Esophagus muscularis mucosa (tissue), 4 donors: ENCODE data around the gene CSNK2A3. TPM values are rescaled to one million over a fixed set of nuclear protein-coding genes. Genes with fewer than 3 reads are reported as not detected.

Experiments used
- DNase-seq: peaks from one replicate; pipeline ENCODE4 v3.0.0-alpha.2; 2017; ENCODE audit errors: extremely low spot score
- H3K27ac ChIP-seq, 4 donors: fragments of 200-600 bp; sonication (generic); replicated peaks in 1 of 4; 1 replicate in 3 of 4; 2 replicates in 1 of 4; pipeline ENCODE4 v1.5.1; 2016 to 2019; ENCODE audit warnings: mild to moderate bottlenecking in 1 of 4
- H3K27me3 ChIP-seq, 4 donors: fragments of 200-600 bp; sonication (generic); one replicate each; pipeline versions ENCODE4 v1.5.1 to v1.6.0; 2016 to 2019
- H3K36me3 ChIP-seq, 4 donors: fragments of 200-600 bp; sonication (generic); one replicate each; pipeline ENCODE4 v1.5.1; 2016 to 2019
- H3K4me1 ChIP-seq, 4 donors: fragments of 200-600 bp; sonication (generic); one replicate each; pipeline ENCODE4 v1.5.1; 2016 to 2019
- H3K4me3 ChIP-seq, 4 donors: fragments of 200-600 bp; sonication (generic); 1 replicate in 2 of 4; 2 replicates in 2 of 4; pipeline ENCODE4 v1.5.1; 2016 to 2019; ENCODE audit warnings: mild to moderate bottlenecking in 4 of 4, moderate library complexity in 1 of 4
- H3K9me3 ChIP-seq, 4 donors: fragments of 200-600 bp; sonication (generic); 1 replicate in 3 of 4; 2 replicates in 1 of 4; pipeline ENCODE4 v1.5.1; 2016 to 2019
- EP300 ChIP-seq: sonication (generic); formaldehyde crosslinking; IDR thresholded peaks from one replicate; pipeline ENCODE4 v1.6.1; 2017; ENCODE audit warnings: antibody characterized with exemption
- POLR2A ChIP-seq: fragments of 450-650 bp; IDR thresholded peaks from one replicate; pipeline ENCODE4 v1.6.1; 2017; ENCODE audit warnings: antibody characterized with exemption, moderate library complexity, mild to moderate bottlenecking, low read depth
- POLR2AphosphoS5 ChIP-seq, 2 donors: sonication (generic); formaldehyde crosslinking; IDR thresholded peaks; one replicate each; pipeline ENCODE4 v1.6.1; 2017; ENCODE audit warnings: antibody characterized with exemption in 2 of 2
- WGBS: methylation state at CpG from one replicate; pipeline ENCODE4 v1.1.5; 2018; 5-methylcytosine and 5-hydroxymethylcytosine counted together
- intact Hi-C: fragments of 100-400 bp; cut with DNase I; formaldehyde crosslinking; loops from one replicate; pipeline ENCODE4 v1.15.1; 2023
- total RNA-seq, 4 donors: library from RNA; depleted of rRNA; stranded (reverse); fragments of >200 nt; gene quantifications; one replicate each; pipeline versions ENCODE4 v1.1.0 to v1.2.1, GENCODE V29; 2016
- TF ChIP-seq, protein P1 (sequence below), 3 experiments: fragments of 200-600 bp in 2 of 3; fragments of 450-650 bp in 1 of 3; sonication (generic) in 2 of 3; IDR thresholded peaks; one replicate each; pipeline ENCODE4 v1.5.1; 2017 to 2019; ENCODE audit warnings: antibody characterized with exemption in 3 of 3, mild to moderate bottlenecking in 2 of 3, moderate library complexity in 1 of 3

CSNK2A3 gene
- total RNA-seq, 4 donors from 2014 or later = 0.83 to 2.8 (median 1.1) TPM

DNA sequence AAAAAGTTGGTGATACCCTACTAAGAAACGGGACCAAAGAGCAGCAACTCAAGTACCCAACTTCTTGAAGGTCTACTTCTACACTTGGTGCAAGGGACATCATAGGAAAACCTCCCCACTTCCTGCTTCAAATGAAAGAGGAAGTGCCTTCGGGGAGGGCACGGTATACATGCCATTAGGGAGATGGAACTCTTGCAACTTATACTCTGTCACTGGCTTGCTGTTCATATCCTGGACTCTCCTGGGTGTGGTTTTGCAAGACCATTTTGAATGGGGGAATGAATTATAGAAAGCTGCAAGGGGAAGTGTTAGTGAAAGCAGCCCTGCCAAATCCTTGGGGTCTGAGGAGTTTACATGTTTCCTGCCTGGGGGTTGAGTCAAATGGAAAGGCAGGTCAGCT is 41.9 kb downstream of the CSNK2A3 start:
- 51% methylated on average over 3 of the region's 3 CpGs for WGBS
- TF ChIP-seq POLR2A (no peak), POLR2AphosphoS5 (IDR thresholded peaks at IDR 0.05) (no peak), EP300 (no peak)
- TF ChIP-seq, protein P1, sequence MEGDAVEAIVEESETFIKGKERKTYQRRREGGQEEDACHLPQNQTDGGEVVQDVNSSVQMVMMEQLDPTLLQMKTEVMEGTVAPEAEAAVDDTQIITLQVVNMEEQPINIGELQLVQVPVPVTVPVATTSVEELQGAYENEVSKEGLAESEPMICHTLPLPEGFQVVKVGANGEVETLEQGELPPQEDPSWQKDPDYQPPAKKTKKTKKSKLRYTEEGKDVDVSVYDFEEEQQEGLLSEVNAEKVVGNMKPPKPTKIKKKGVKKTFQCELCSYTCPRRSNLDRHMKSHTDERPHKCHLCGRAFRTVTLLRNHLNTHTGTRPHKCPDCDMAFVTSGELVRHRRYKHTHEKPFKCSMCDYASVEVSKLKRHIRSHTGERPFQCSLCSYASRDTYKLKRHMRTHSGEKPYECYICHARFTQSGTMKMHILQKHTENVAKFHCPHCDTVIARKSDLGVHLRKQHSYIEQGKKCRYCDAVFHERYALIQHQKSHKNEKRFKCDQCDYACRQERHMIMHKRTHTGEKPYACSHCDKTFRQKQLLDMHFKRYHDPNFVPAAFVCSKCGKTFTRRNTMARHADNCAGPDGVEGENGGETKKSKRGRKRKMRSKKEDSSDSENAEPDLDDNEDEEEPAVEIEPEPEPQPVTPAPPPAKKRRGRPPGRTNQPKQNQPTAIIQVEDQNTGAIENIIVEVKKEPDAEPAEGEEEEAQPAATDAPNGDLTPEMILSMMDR (IDR thresholded peaks at IDR 0.05) = no peak
- H3K4me1 ChIP-seq = peaks cover 16 to 21% (median 18%) of the 10 kb centered on the region in 4 donors
- no peaks in the 10 kb centered on the region for H3K27me3 ChIP-seq
- no peak overlapping the region for H3K4me3 ChIP-seq
- no peaks in the 10 kb centered on the region for H3K9me3 ChIP-seq
- intact Hi-C loops = no loop called here
- DNase-seq = no peak
- H3K27ac ChIP-seq = no peak overlapping the region
- H3K36me3 ChIP-seq = peaks cover 0 to 6% (median 0%) of the 10 kb centered on the region in 4 donors

DNA sequence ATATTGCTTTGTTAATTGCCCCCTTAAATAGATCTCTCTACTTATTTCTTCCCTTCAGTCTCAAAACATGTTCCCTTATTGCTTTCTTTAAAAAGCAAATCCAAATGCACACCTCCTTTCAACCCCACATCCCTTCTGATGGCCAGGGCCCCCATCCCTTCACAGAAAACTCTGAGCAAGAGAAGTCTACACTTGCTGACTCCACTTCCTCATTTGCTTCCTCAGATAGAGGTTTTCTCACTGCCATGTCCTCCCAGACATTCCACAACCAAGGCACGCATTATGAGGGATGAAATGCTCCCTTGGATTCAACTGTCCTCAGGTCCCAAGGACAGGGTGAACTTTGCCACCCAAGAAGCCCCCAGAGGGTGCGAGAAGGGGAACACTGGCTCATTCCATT is 43.1 kb downstream of the CSNK2A3 start:
- WGBS = 95% methylated on average over 2 of the region's 2 CpGs
- intact Hi-C loops = no loop called here
- Histone ChIP-seq H3K4me1 (peaks cover 16 to 18% (median 17%) of the 10 kb centered on the region in 4 donors), H3K9me3 (no peaks in the 10 kb centered on the region), H3K27me3 (no peaks in the 10 kb centered on the region), H3K36me3 (peaks cover 0 to 8% (median under 1%) of the 10 kb centered on the region in 4 donors), H3K27ac (no peak overlapping the region), H3K4me3 (no peak overlapping the region)
- no peak for DNase-seq
- TF ChIP-seq, protein P1 (IDR thresholded peaks at IDR 0.05) = no peak
- no peak for TF ChIP-seq POLR2A
- TF ChIP-seq POLR2AphosphoS5 (IDR thresholded peaks at IDR 0.05) = no peak
- no peak for TF ChIP-seq EP300

DNA sequence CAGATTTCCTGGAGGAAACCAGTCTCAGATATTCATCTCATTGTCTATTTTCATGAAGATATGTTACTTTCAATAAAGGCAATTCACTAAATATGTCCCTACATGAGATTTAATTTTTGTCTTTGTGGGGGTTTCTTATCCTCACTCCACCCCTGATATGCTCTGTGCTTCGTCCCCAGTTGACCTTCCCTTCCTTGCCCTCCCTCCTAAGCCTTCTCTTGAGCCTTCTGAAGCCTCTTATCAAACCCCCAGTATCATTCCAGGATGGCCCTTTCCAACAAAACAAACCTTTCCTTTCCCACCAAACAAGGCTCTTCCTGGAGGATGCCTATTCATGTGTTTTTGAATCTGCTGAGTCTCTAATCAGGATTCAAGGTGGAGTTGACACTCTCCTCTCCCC is 44.8 kb downstream of the CSNK2A3 start:
- intact Hi-C loops = no loop called here
- Histone ChIP-seq H3K27ac (no peak overlapping the region), H3K9me3 (no peaks in the 10 kb centered on the region), H3K4me1 (peaks cover under 1 to 2% (median under 1%) of the 10 kb centered on the region in 4 donors), H3K4me3 (no peak overlapping the region), H3K36me3 (peaks cover 0 to 16% (median 5%) of the 10 kb centered on the region in 4 donors), H3K27me3 (no peaks in the 10 kb centered on the region)
- TF ChIP-seq, protein P1 (IDR thresholded peaks at IDR 0.05) = no peak
- TF ChIP-seq EP300 (no peak), POLR2AphosphoS5 (IDR thresholded peaks at IDR 0.05) (no peak), POLR2A (no peak)
- WGBS = 82% methylated on average over 1 of the region's 1 CpG
- no peak for DNase-seq

DNA sequence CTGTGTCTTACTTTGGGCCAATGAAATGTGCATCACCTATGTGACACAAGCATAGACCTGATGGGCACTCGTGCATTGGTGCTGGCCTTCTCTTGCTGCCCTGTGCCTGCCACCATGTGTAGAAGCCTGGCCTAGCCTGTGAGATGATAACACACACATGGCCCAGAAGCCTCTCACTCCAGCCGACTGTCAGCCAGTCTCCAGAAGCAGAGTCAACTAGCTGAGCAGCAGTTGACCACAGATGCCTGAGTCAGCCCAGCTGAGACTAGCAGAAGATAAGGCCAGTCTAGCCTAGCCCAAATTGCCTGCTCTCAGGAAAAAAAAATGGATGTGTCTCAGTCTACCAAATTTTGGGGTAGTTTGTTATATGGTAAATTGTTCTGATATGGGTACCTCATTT is 46.2 kb downstream of the CSNK2A3 start:
- peaks cover 0 to 20% (median 5%) of the 10 kb centered on the region in 4 donors for H3K36me3 ChIP-seq
- DNase-seq = no peak
- no peak overlapping the region for H3K4me3 ChIP-seq
- H3K9me3 ChIP-seq = no peaks in the 10 kb centered on the region
- no peaks in the 10 kb centered on the region for H3K4me1 ChIP-seq
- intact Hi-C loops = no loop called here
- TF ChIP-seq POLR2AphosphoS5 (IDR thresholded peaks at IDR 0.05) (no peak), EP300 (no peak), POLR2A (no peak)
- TF ChIP-seq, protein P1 (IDR thresholded peaks at IDR 0.05) = no peak
- 87% methylated on average over 2 of the region's 2 CpGs for WGBS
- no peak overlapping the region for H3K27ac ChIP-seq
- H3K27me3 ChIP-seq = no peaks in the 10 kb centered on the region

DNA sequence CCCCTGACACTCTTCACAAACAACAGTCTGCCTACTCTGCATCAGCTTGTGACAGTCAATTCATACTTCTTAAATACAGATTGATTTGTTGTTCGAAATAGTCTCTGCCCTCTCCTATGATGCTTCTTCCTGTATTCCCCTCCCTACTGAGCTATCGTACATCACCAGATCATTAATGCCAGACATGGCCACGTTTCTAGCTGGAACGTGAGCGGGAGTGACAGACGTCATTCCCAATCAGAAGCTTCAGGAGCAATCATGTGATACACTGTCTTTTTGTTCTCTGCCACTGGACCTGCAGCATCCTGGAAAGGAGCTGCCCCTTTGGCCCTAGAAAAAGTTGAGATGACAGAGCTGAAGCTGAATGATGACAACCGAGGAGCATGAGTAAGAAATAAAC is 48.5 kb downstream of the CSNK2A3 start:
- Histone ChIP-seq H3K4me3 (no peak overlapping the region), H3K9me3 (no peaks in the 10 kb centered on the region), H3K27ac (no peak overlapping the region), H3K27me3 (no peaks in the 10 kb centered on the region), H3K4me1 (no peaks in the 10 kb centered on the region), H3K36me3 (peaks cover 0 to 20% (median 8%) of the 10 kb centered on the region in 4 donors)
- TF ChIP-seq, protein P1 (IDR thresholded peaks at IDR 0.05) = no peak
- DNase-seq = no peak
- intact Hi-C loops = no loop called here
- 88% methylated on average over 7 of the region's 7 CpGs for WGBS
